ENCODE results near the gene ZNF117. TPM values are rescaled to one million over a fixed set of nuclear protein-coding genes. Genes with fewer than 3 reads are reported as not detected.

The ZNF117 gene
- total and polyA plus RNA-seq, 10 of the 15 experiments (the other 5 are each of a cell fraction or from before 2014, with no cell fraction given): 1.4 to 15.3 (median 7.6) TPM

DNA sequence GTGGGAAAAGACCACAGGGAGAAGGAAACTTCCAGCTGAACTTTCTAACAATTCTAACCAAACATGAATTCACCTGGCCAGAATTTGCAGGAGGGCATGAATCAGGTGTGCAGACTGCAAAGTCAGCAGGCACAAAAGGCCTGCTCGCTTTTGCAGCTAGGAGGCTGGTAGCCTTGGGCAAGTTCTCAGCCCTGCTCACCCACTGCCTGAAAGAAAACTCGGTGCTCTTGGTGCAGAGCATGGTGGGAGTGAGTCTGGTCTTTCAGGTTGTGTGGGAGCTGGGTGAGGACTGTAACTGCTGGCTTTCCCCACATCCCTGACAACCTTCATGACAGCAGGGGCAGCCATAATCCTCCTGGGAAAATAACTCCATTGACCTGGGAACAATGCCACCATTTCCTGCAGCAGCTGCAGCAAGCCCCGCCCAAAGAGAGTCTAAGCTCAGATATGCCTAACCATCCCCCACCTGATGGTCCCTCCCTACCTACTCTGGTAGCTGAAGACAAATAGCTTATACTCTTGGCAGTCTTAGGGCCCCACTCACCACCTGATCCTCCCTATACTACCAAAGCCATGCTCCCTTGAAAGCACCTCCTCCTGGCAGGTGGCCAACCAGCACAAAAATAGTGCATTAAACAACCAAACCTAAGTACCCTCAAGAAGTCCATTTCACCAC lies 31.6 kb downstream of the ZNF117 start:
- no peak overlapping the region for H3K9ac ChIP-seq (ENCODE audit: control insufficient read depth, insufficient read depth, low read length)
- ATAC-seq (no peak), FAIRE-seq (no peak), DNase-seq (ENCODE audit: low read depth, low spot score) (no peak)
- WGBS (ENCODE audit: insufficient coverage, insufficient replicate concordance, low lambda C conversion rate, missing lambda C conversion rate): 0% methylated on average over 3 of the region's 3 CpGs
- H3K27me3 ChIP-seq (replicated peaks in 1 of 2; ENCODE audit: control insufficient read depth in 2 of 2, insufficient read depth in 2 of 2, low read length in 1 of 2): no peaks in the 10 kb centered on the region; a peak in 1 of 4 replicates
- no peak overlapping the region for H2AFZ ChIP-seq (ENCODE audit: control insufficient read depth, low read depth, low read length)
- H4K20me1 ChIP-seq (ENCODE audit: control insufficient read depth, insufficient read depth): no peaks in the 10 kb centered on the region
- in situ Hi-C loops (cut with MboI) (no loop called here), intact Hi-C loops (cut with micrococcal nuclease; ENCODE audit: unreplicated experiment) (no loop called here)
- CTCF ChIA-PET: interaction anchor here (2.5 kb wide), 1 partner anchor 348 kb away, joined by 8 read pairs; no protein-coding TSS in a partner anchor
- no peaks in the 10 kb centered on the region for H3K36me3 ChIP-seq (ENCODE audit: control insufficient read depth in 2 of 2, insufficient read depth in 2 of 2, low read length in 1 of 2)
- no TSS peak for BruUV-seq (replicated peaks)
- no peaks in the 10 kb centered on the region for H3K79me2 ChIP-seq (ENCODE audit: control insufficient read depth, insufficient read depth, low read length)
- no peak overlapping the region for H3K4me2 ChIP-seq (ENCODE audit: control insufficient read depth, insufficient read depth)
- RAD21 ChIA-PET (ENCODE audit: unreplicated experiment): no interaction called here
- H3K27ac ChIP-seq (ENCODE audit: control insufficient read depth, insufficient read depth): no peak overlapping the region
- no peak overlapping the region for H3K4me3 ChIP-seq
- POLR2A ChIA-PET: no interaction called here
- no peaks in the 10 kb centered on the region; the same call in 2 of the 3 replicates for H3K9me3 ChIP-seq (replicated peaks; ENCODE audit: control insufficient read depth, insufficient read depth, low read length)
- SMC1A ChIA-PET (ENCODE audit: uncharacterized antibody, unreplicated experiment): no interaction called here
- H3K4me1 ChIP-seq (ENCODE audit: control insufficient read depth, insufficient read depth, low read length): no peaks in the 10 kb centered on the region
- TF ChIP-seq SMAD5 (IDR thresholded peaks at IDR 0.05; ENCODE audit: low read depth) (no peak), NRF1 (conservative IDR thresholded peaks at IDR 0.05; ENCODE audit: low read depth, low read length) (no peak), RBBP5 (conservative IDR thresholded peaks at IDR 0.05) (no peak), HCFC1 (IDR thresholded peaks at IDR 0.05; ENCODE audit: low read length) (no peak), STAT3 (IDR thresholded peaks at IDR 0.05; ENCODE audit: low read depth, low read length) (no peak)
- TF ChIP-seq, protein P1, sequence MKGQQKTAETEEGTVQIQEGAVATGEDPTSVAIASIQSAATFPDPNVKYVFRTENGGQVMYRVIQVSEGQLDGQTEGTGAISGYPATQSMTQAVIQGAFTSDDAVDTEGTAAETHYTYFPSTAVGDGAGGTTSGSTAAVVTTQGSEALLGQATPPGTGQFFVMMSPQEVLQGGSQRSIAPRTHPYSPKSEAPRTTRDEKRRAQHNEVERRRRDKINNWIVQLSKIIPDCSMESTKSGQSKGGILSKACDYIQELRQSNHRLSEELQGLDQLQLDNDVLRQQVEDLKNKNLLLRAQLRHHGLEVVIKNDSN (IDR thresholded peaks at IDR 0.05; ENCODE audit: borderline replicate concordance, extremely low read length, insufficient read depth, low read depth, low read length): no peak
